ENCODE data around the gene MYO5C. TPM values are rescaled to one million over a fixed set of nuclear protein-coding genes. Genes with fewer than 3 reads are reported as not detected.

MYO5C gene
- total and polyA plus RNA-seq, 2 donors (not counting 3 experiments of a cell fraction or from before 2014, with no cell fraction given), result 7.5 to 19.4 TPM

GRCh38 chr15:52329150-52329549 lies 33.5 kb upstream of the MYO5C start:
- CTCF ChIA-PET, result interaction anchor here (0.6 kb wide), 1 partner anchor 201 kb away, joined by 4 read pairs; no protein-coding TSS in a partner anchor
- BruUV-seq (replicated peaks), result no TSS peak

GRCh38 chr15:52328680-52329079 lies 33.1 kb upstream of the MYO5C start:
- CTCF ChIA-PET, result interaction anchor here (0.6 to 1.4 kb wide), 4 partner anchors 11 to 407 kb away, joined by 3 to 4 read pairs (median 3); no protein-coding TSS in a partner anchor

More at GRCh38 chr15:52329150-52329549, 33.5 kb upstream of the MYO5C start:
- dilution Hi-C loops (cut with MboI; ENCODE audit: extremely low pct_ligation_motif_present, low sequenced_read_pairs) (no loop called here), intact Hi-C loops (cut with micrococcal nuclease) (no loop called here)
- H3K4me1 ChIP-seq (ENCODE audit: control insufficient read depth, extremely low read depth, insufficient read depth, low read length), result peaks cover 6% of the 10 kb centered on the region
- H3K27me3 ChIP-seq (ENCODE audit: control insufficient read depth in 2 of 2, insufficient read depth in 2 of 2, low read length in 2 of 2), result no peaks in the 10 kb centered on the region
- TF ChIP-seq, protein P1, sequence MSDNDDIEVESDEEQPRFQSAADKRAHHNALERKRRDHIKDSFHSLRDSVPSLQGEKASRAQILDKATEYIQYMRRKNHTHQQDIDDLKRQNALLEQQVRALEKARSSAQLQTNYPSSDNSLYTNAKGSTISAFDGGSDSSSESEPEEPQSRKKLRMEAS (IDR thresholded peaks at IDR 0.05; ENCODE audit: insufficient read depth, insufficient read length), result no peak
- TF ChIP-seq POLR2A (IDR thresholded peaks at IDR 0.05; ENCODE audit: low read depth, low read length), result no peak
- TF ChIP-seq FOS (IDR thresholded peaks at IDR 0.05; ENCODE audit: borderline replicate concordance, insufficient read depth, low read length), result no peak
- no peak for TF ChIP-seq MYC (IDR thresholded peaks at IDR 0.05; ENCODE audit: low read depth, low read length)
- H4K20me1 ChIP-seq (replicated peaks; ENCODE audit: control insufficient read depth, extremely low read depth, insufficient read depth, low read length), result no peaks in the 10 kb centered on the region
- no peaks in the 10 kb centered on the region for H3K9me3 ChIP-seq (replicated peaks; ENCODE audit: control insufficient read depth, insufficient read depth, low read length)
- no peak overlapping the region for H2AFZ ChIP-seq (ENCODE audit: low read depth, low read length)
- peaks cover 13 to 30% of the 10 kb centered on the region in 2 experiments for H3K36me3 ChIP-seq (ENCODE audit: control insufficient read depth in 2 of 2, extremely low read depth in 1 of 2, insufficient read depth in 2 of 2, low read length in 2 of 2)
- POLR2A ChIA-PET, result interaction anchor here (0.7 kb wide), 1 partner anchor 347 kb away, joined by 3 read pairs; no protein-coding TSS in a partner anchor
- no peak overlapping the region for H3K4me2 ChIP-seq (ENCODE audit: insufficient read depth, low read length)
- DNase-seq (ENCODE audit: low read depth, low spot score) (no peak), FAIRE-seq (no peak)
- H3K79me2 ChIP-seq (ENCODE audit: control insufficient read depth, insufficient read depth, low read length), result no peaks in the 10 kb centered on the region
- no peak overlapping the region for H3K4me3 ChIP-seq (replicated peaks in 1 of 3; ENCODE audit: insufficient read depth in 1 of 3, low read depth in 1 of 3, low read length in 3 of 3)
- H3K27ac ChIP-seq (ENCODE audit: insufficient read depth, low read depth, low read length), result no peak overlapping the region
- no peak overlapping the region for H3K9ac ChIP-seq (replicated peaks; ENCODE audit: extremely low read depth, insufficient read depth, low read length)
- no peaks in the 10 kb centered on the region for H3K9me1 ChIP-seq (replicated peaks; ENCODE audit: control insufficient read depth, extremely low read depth, insufficient read depth, low read length)

More at GRCh38 chr15:52328680-52329079, 33.1 kb upstream of the MYO5C start:
- TF ChIP-seq GATA2 (IDR thresholded peaks at IDR 0.05; ENCODE audit: insufficient read depth, insufficient read length, low read depth, low read length), result no peak
- TF ChIP-seq POLR2A (IDR thresholded peaks at IDR 0.05; ENCODE audit: low read depth, low read length), result no peak
- TF ChIP-seq FOS (IDR thresholded peaks at IDR 0.05; ENCODE audit: borderline replicate concordance, insufficient read depth, low read length), result no peak
- no peak for TF ChIP-seq MYC (IDR thresholded peaks at IDR 0.05; ENCODE audit: low read depth, low read length)
- TF ChIP-seq, protein P2, sequence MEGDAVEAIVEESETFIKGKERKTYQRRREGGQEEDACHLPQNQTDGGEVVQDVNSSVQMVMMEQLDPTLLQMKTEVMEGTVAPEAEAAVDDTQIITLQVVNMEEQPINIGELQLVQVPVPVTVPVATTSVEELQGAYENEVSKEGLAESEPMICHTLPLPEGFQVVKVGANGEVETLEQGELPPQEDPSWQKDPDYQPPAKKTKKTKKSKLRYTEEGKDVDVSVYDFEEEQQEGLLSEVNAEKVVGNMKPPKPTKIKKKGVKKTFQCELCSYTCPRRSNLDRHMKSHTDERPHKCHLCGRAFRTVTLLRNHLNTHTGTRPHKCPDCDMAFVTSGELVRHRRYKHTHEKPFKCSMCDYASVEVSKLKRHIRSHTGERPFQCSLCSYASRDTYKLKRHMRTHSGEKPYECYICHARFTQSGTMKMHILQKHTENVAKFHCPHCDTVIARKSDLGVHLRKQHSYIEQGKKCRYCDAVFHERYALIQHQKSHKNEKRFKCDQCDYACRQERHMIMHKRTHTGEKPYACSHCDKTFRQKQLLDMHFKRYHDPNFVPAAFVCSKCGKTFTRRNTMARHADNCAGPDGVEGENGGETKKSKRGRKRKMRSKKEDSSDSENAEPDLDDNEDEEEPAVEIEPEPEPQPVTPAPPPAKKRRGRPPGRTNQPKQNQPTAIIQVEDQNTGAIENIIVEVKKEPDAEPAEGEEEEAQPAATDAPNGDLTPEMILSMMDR (IDR thresholded peaks at IDR 0.05; ENCODE audit: extremely low read depth in 1 of 2, insufficient read depth in 1 of 2, low read depth in 1 of 2, low read length in 2 of 2), result no peak
- no peak for TF ChIP-seq JUN (IDR thresholded peaks at IDR 0.05; ENCODE audit: borderline replicate concordance, insufficient read depth, insufficient read length, low read depth)
- no peak for TF ChIP-seq EZH2 (IDR thresholded peaks at IDR 0.05; ENCODE audit: borderline replicate concordance, low read depth, low read length, severe bottlenecking)
- no peak for TF ChIP-seq POLR2AphosphoS5 (IDR thresholded peaks at IDR 0.05; ENCODE audit: insufficient read depth, low read depth, low read length)
- TF ChIP-seq, protein P1 (IDR thresholded peaks at IDR 0.05; ENCODE audit: insufficient read depth, insufficient read length), result no peak
- no peaks in the 10 kb centered on the region for H3K27me3 ChIP-seq (ENCODE audit: control insufficient read depth in 2 of 2, insufficient read depth in 2 of 2, low read length in 2 of 2)
- no peak overlapping the region for H3K4me3 ChIP-seq (replicated peaks in 1 of 3; ENCODE audit: insufficient read depth in 1 of 3, low read depth in 1 of 3, low read length in 3 of 3)
- H3K9ac ChIP-seq (replicated peaks; ENCODE audit: extremely low read depth, insufficient read depth, low read length), result no peak overlapping the region
- H3K9me1 ChIP-seq (replicated peaks; ENCODE audit: control insufficient read depth, extremely low read depth, insufficient read depth, low read length), result no peaks in the 10 kb centered on the region
- BruUV-seq (replicated peaks), result no TSS peak
- no peaks in the 10 kb centered on the region for H4K20me1 ChIP-seq (replicated peaks; ENCODE audit: control insufficient read depth, extremely low read depth, insufficient read depth, low read length)
- dilution Hi-C loops (cut with MboI; ENCODE audit: extremely low pct_ligation_motif_present, low sequenced_read_pairs) (no loop called here), intact Hi-C loops (cut with micrococcal nuclease) (no loop called here)
- no peaks in the 10 kb centered on the region for H3K79me2 ChIP-seq (ENCODE audit: control insufficient read depth, insufficient read depth, low read length)
- POLR2A ChIA-PET, result no interaction called here
- no peak for DNase-seq (ENCODE audit: low read depth, low spot score)
- peaks cover 13 to 32% of the 10 kb centered on the region in 2 experiments for H3K36me3 ChIP-seq (ENCODE audit: control insufficient read depth in 2 of 2, extremely low read depth in 1 of 2, insufficient read depth in 2 of 2, low read length in 2 of 2)
- no peak overlapping the region for H2AFZ ChIP-seq (ENCODE audit: low read depth, low read length)
- no peak for FAIRE-seq
- no peak overlapping the region for H3K27ac ChIP-seq (ENCODE audit: insufficient read depth, low read depth, low read length)
- peaks cover 6% of the 10 kb centered on the region for H3K4me1 ChIP-seq (ENCODE audit: control insufficient read depth, extremely low read depth, insufficient read depth, low read length)
- H3K4me2 ChIP-seq (ENCODE audit: insufficient read depth, low read length), result no peak overlapping the region
- H3K9me3 ChIP-seq (replicated peaks; ENCODE audit: control insufficient read depth, insufficient read depth, low read length), result no peaks in the 10 kb centered on the region
